ENCODE measurements around the gene P4HB.

The P4HB gene

DNA sequence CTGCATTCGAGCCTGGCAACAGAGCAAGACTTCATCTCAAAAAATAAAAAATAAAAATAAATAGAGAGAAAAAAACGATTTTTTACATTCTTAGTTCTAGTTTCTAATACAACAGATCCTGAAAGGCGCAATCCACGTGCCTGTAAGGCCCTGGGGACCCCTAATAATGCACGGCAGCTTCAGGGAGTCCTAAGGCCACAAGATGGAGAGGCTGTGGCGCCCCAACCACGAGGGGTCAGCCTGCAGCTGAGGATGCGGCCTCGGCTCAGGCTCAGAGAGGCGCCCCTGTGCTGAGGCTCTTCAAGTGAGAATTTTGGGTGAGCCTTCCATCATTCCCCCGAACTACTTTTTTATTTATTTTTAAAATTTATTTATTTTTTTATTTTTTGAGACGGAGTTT lies 10.9 kb downstream of the P4HB start:
- DNase-seq (ENCODE audit: low read depth): no peak
- no peak for TF ChIP-seq CTCF (IDR thresholded peaks at IDR 0.05; ENCODE audit: low read depth, low read length, missing control alignments)
- no peak overlapping the region for H3K4me3 ChIP-seq (ENCODE audit: low read depth, low read length)

- H3K4me3 ChIP-seq (ENCODE audit: low read depth, low read length): no peak overlapping the region
- no peak for DNase-seq (ENCODE audit: low read depth)
- TF ChIP-seq CTCF (IDR thresholded peaks at IDR 0.05; ENCODE audit: low read depth, low read length, missing control alignments): no peak
Measured at GRCh38 chr17:81846743-81847689, 13.3 kb downstream of the P4HB start.

GRCh38 chr17:81845881-81846742 lies 14.2 kb downstream of the P4HB start:
- H3K4me3 ChIP-seq (ENCODE audit: low read depth, low read length): no peak overlapping the region
- TF ChIP-seq CTCF (IDR thresholded peaks at IDR 0.05; ENCODE audit: low read depth, low read length, missing control alignments): no peak
- DNase-seq (ENCODE audit: low read depth): no peak

GRCh38 chr17:81845361-81845760 lies 15.0 kb downstream of the P4HB start:
- no peak overlapping the region for H3K4me3 ChIP-seq (ENCODE audit: low read depth, low read length)
- DNase-seq (ENCODE audit: low read depth): no peak
- TF ChIP-seq CTCF (IDR thresholded peaks at IDR 0.05; ENCODE audit: low read depth, low read length, missing control alignments): no peak

DNA sequence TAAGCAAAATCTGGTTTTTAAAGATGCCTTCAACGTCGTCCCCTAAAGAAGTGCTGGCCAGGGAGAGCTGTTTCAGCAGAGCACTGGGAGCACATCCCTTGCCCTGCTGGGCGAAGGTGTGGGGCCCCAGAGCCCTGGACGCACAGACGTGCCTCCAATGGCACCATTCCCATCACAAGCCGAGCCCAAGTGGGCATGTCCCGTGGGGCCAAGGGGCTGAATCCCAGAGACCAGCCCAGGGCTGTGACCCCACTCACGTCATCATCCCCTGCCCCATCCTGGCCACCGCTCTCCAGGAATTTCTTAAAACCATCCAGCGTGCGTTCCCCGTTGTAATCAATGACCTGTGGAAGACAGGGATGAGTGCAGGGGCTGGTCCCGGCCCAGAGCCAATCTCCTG lies 15.4 kb downstream of the P4HB start:
- no peak for DNase-seq (ENCODE audit: low read depth)
- no peak overlapping the region for H3K4me3 ChIP-seq (ENCODE audit: low read depth, low read length)
- no peak for TF ChIP-seq CTCF (IDR thresholded peaks at IDR 0.05; ENCODE audit: low read depth, low read length, missing control alignments)

- no peak for DNase-seq (ENCODE audit: low read depth)
- TF ChIP-seq CTCF (IDR thresholded peaks at IDR 0.05; ENCODE audit: low read depth, low read length, missing control alignments): no peak
- H3K4me3 ChIP-seq (ENCODE audit: low read depth, low read length): no peak overlapping the region
Measured at GRCh38 chr17:81844327-81844851, 15.9 kb downstream of the P4HB start.

Data from GM12864 (cell line).